ENCODE measurements around the gene TMEM156.

GRCh38 chr4:39023059-39023458, 9.2 kb downstream of the TMEM156 start:
- TF ChIP-seq EP300 (IDR thresholded peaks at IDR 0.05; ENCODE audit: borderline replicate concordance) (no peak), TEAD4 (IDR thresholded peaks at IDR 0.05) (no peak), CEBPB (IDR thresholded peaks at IDR 0.05) (no peak), MAX (IDR thresholded peaks at IDR 0.05) (no peak), TCF12 (IDR thresholded peaks at IDR 0.05; ENCODE audit: low read depth) (no peak), YY1 (IDR thresholded peaks at IDR 0.05; ENCODE audit: low read depth) (no peak), FOXM1 (IDR thresholded peaks at IDR 0.05; ENCODE audit: borderline replicate concordance, low read depth) (no peak), RAD21 (IDR thresholded peaks at IDR 0.05; ENCODE audit: low read depth) (no peak), CREB1 (IDR thresholded peaks at IDR 0.05; ENCODE audit: low read depth) (no peak), ZBTB7A (IDR thresholded peaks at IDR 0.05; ENCODE audit: low read depth) (no peak), EGR1 (IDR thresholded peaks at IDR 0.05) (no peak)
